GM12873 (cell line): ENCODE data around the gene GRPEL1.

Source experiments
- CTCF ChIP-seq: IDR thresholded peaks from 2 replicates; pipeline ENCODE4 v1.5.1; 2012; ENCODE audit warnings: low read depth, mild to moderate bottlenecking, moderate library complexity, low read length, control low read depth; ENCODE audit not compliant: insufficient read depth; ENCODE audit errors: missing control alignments

The GRPEL1 gene

GRCh38 chr4:7067452-7068278 lies at the start of gene GRPEL1:
TSS of gene GRPEL1 (minus strand) at chr4:7068064. CDS start at chr4:7068032, 32 bp downstream.
- no peak for TF ChIP-seq CTCF

- TF ChIP-seq CTCF, result no peak
These were observed 48.8 kb upstream of the GRPEL1 start for GRCh38 chr4:7116705-7117104.

GRCh38 chr4:7115557-7116340 lies 47.9 kb upstream of the GRPEL1 start:
- no peak for TF ChIP-seq CTCF

GRCh38 chr4:7112656-7113055 lies 44.8 kb upstream of the GRPEL1 start:
- TF ChIP-seq CTCF, result no peak

GRCh38 chr4:7111441-7111840 lies 43.6 kb upstream of the GRPEL1 start:
- no peak for TF ChIP-seq CTCF

- TF ChIP-seq CTCF, result no peak
These were observed 42.7 kb upstream of the GRPEL1 start for GRCh38 chr4:7110546-7110945.

GRCh38 chr4:7109169-7109568 lies 41.3 kb upstream of the GRPEL1 start:
- TF ChIP-seq CTCF, result no peak
